ENCODE results near the gene RNU6-1. TPM values are rescaled to one million over a fixed set of nuclear protein-coding genes. Genes with fewer than 3 reads are reported as not detected.
A peak's percentile ranks its signal among the peaks of the same experiment; 100 is the strongest.

The RNU6-1 gene
- total RNA-seq, 1 experiment from 2014 or later = not detected

DNA sequence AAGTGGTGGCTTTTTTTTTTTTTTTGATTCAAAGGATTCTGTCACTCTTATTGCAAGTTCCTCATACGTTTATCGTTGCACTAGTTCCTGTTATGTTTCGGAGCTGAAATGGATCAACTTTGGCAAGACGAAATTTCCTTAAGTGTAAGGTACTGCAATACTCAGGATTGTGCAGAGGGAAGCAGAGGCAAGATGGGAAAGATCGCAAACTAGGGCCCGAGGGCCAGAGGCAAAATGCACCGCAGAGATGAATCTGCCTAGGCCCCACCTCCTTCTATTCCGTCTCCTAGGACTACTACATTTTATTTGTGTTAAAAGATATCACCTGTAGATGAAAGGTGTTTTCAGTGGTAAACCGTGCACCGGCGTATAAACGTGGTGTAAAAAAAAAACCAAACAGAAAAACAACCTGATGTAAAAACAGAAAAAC, 331 bp downstream of the RNU6-1 start:
- ATAC-seq (peak; percentile 44), DNase-seq (ENCODE audit: low read depth, low spot score) (peak; percentile 67)
- 0 out of 2 replicates have a peak, but pooled peaks have one; percentile 29 for TF ChIP-seq TCF7L2 (IDR thresholded peaks at IDR 0.05; ENCODE audit: low read depth, low read length)
- no peak for TF ChIP-seq CTCF (IDR thresholded peaks at IDR 0.05)
- in situ Hi-C loops (cut with HindIII; ENCODE audit: low pct_unique_long_range_greater_than_20kb, low sequenced_read_pairs) (no loop called here), intact Hi-C loops (cut with micrococcal nuclease; ENCODE audit: unreplicated experiment) (loop anchor here (5.0 to 10.0 kb wide), 3 partner anchors 317 to 595 kb away; partner anchors contain the start of gene C15orf61)
- Histone ChIP-seq H3K4me1 (ENCODE audit: control insufficient read depth, insufficient read depth, low read length) (peaks cover 68% of the 10 kb centered on the region), H3K4me3 (ENCODE audit: low read depth in 2 of 2, low read length in 2 of 2) (peak overlapping the region; percentile 81 to 85), H3K9me3 (ENCODE audit: control insufficient read depth, insufficient read depth, low read depth, low read length) (no peaks in the 10 kb centered on the region), H3K36me3 (ENCODE audit: control insufficient read depth, insufficient read depth, low read length) (no peaks in the 10 kb centered on the region), H3K27me3 (ENCODE audit: control insufficient read depth, insufficient read depth, low read length) (no peaks in the 10 kb centered on the region), H3K27ac (ENCODE audit: low read length) (peak overlapping the region; percentile 89)
- BruUV-seq (replicated peaks) = no TSS peak
- ChIA-PET POLR2A (interaction anchor here (0.7 kb wide), 1 partner anchor 710 kb away, joined by 7 read pairs; no protein-coding TSS in a partner anchor), CTCF (no interaction called here)

GRCh38 chr15:67838789-67839332, 984 bp downstream of the RNU6-1 start:
- POLR2A ChIA-PET = no interaction called here
- DNase-seq (ENCODE audit: low read depth, low spot score) (no peak), ATAC-seq (peak; percentile 50)
- intact Hi-C loops (cut with micrococcal nuclease; ENCODE audit: unreplicated experiment) = loop anchor here (5.0 to 10.0 kb wide), 3 partner anchors 317 to 594 kb away; partner anchors contain the start of gene C15orf61
- no TSS peak for BruUV-seq (replicated peaks)
- CTCF ChIA-PET = no interaction called here
- Histone ChIP-seq H3K4me3 (ENCODE audit: low read depth in 2 of 2, low read length in 2 of 2) (peak overlapping the region; percentile 81 to 85), H3K27ac (ENCODE audit: low read length) (peak overlapping the region; percentile 89), H3K4me1 (ENCODE audit: control insufficient read depth, insufficient read depth, low read length) (peaks cover 61% of the 10 kb centered on the region), H3K9me3 (ENCODE audit: control insufficient read depth, insufficient read depth, low read depth, low read length) (no peaks in the 10 kb centered on the region), H3K36me3 (ENCODE audit: control insufficient read depth, insufficient read depth, low read length) (no peaks in the 10 kb centered on the region), H3K27me3 (ENCODE audit: control insufficient read depth, insufficient read depth, low read length) (no peaks in the 10 kb centered on the region)
- in situ Hi-C loops (cut with HindIII; ENCODE audit: low pct_unique_long_range_greater_than_20kb, low sequenced_read_pairs) = no loop called here
- TF ChIP-seq SIN3A (IDR thresholded peaks at IDR 0.05; ENCODE audit: borderline replicate concordance, insufficient read depth, low read depth, low read length) (no peak), CTCF (IDR thresholded peaks at IDR 0.05) (no peak), POLR2AphosphoS5 (IDR thresholded peaks at IDR 0.05; ENCODE audit: low read depth, low read length) (no peak), REST (IDR thresholded peaks at IDR 0.05; ENCODE audit: insufficient read depth in 1 of 2, low read depth in 2 of 2, low read length in 1 of 2) (no peak), TCF7L2 (IDR thresholded peaks at IDR 0.05; ENCODE audit: low read depth, low read length) (no peak)
